Type B pancreatic cell (in vitro differentiated cells): ENCODE data around the gene TXNL4A. TPM values are rescaled to one million over a fixed set of nuclear protein-coding genes. Genes with fewer than 3 reads are reported as not detected.

Experiments
- DNase-seq: peaks from one replicate; pipeline ENCODE4 v3.0.0; 2021; ENCODE audit warnings: mixed read lengths; ENCODE audit not compliant: unreplicated experiment; ENCODE audit errors: extremely low spot score
- H3K27ac Mint-ChIP-seq: 2 replicates; pipeline ENCODE4 v1.8.0; 2021; ENCODE audit warnings: mild to moderate bottlenecking, mixed read lengths
- H3K27me3 Mint-ChIP-seq: 2 replicates; pipeline ENCODE4 v1.8.0; 2021; ENCODE audit warnings: mixed read lengths
- H3K36me3 Mint-ChIP-seq: 2 replicates; pipeline ENCODE4 v1.8.0; 2021; ENCODE audit warnings: mixed read lengths
- H3K4me1 Mint-ChIP-seq: one replicate; pipeline ENCODE4 v1.8.0; 2021; ENCODE audit warnings: mixed read lengths; ENCODE audit not compliant: unreplicated experiment
- H3K4me3 Mint-ChIP-seq: 2 replicates; pipeline ENCODE4 v1.8.0; 2021; ENCODE audit warnings: mild to moderate bottlenecking, mixed read lengths
- H3K9me3 Mint-ChIP-seq: 2 replicates; pipeline ENCODE4 v1.8.0; 2021; ENCODE audit warnings: mixed read lengths
- CTCF ChIP-seq: fragments of 200-600 bp; sonication (generic); conservative IDR thresholded peaks from 2 replicates; pipeline ENCODE4 v1.5.0; 2021; ENCODE audit warnings: antibody characterized with exemption, mild to moderate bottlenecking
- total RNA-seq: library from RNA; stranded (reverse); gene quantifications from 2 replicates; pipeline ENCODE4 v1.2.1, GENCODE V29; 2021; ENCODE audit warnings: low replicate concordance

TXNL4A gene
- total RNA-seq, 1 donor from 2014 or later: 103 TPM

GRCh38 chr18:79935098-79935480, 53.3 kb downstream of the TXNL4A start:
- peak; percentile 39 for DNase-seq
- no peak overlapping the region for H3K4me3 Mint-ChIP-seq
- H3K36me3 Mint-ChIP-seq: peaks cover 75% of the 10 kb centered on the region
- H3K27me3 Mint-ChIP-seq: no peaks in the 10 kb centered on the region
- no peak for TF ChIP-seq CTCF
- peaks cover 4% of the 10 kb centered on the region for H3K4me1 Mint-ChIP-seq
- H3K9me3 Mint-ChIP-seq: peaks cover 7% of the 10 kb centered on the region
- H3K27ac Mint-ChIP-seq: no peak overlapping the region

DNA sequence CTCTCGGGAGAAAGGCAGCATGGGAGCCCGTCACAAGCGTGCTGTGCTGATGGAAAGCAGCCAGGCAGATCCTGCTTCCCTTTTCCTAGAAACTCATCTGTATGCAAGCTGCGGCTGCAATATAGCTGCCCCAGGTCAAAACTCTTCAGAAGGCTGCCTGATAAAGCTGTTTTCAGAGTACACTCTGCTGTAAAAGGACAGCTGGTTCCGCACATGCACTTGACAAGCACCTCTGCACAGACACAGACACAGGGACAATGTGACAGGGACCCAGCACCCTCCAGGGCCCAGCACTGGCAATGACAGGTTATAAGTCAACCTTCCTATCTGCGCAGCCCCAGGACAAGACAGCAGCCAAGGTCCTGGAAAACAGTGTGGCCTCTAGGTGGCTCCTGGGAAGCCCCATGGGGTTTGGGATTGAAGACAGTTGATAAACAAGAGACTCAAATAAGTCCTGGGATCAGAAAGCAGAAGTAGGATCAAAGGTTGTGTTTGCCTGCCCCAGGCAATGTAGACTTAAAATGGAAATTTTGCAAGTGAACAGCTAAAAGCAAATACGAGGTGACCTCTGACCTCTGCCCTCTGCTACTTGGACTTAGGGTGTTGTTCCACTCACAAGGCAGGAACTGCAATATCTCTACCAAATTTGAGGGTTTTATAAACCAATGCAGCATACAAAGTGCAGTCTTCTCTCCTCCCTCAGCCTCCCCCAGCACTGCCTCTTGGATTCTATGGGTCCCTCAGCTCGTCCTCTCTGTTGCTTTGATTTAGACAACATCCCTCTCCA, 53.9 kb downstream of the TXNL4A start:
- H3K36me3 Mint-ChIP-seq: peaks cover 75% of the 10 kb centered on the region
- TF ChIP-seq CTCF: peak; percentile 30
- peak; percentile 45 for DNase-seq
- H3K27me3 Mint-ChIP-seq: no peaks in the 10 kb centered on the region
- H3K9me3 Mint-ChIP-seq: peaks cover 7% of the 10 kb centered on the region
- H3K4me1 Mint-ChIP-seq: peaks cover 4% of the 10 kb centered on the region
- peak overlapping the region; percentile 17 for H3K4me3 Mint-ChIP-seq
- peak overlapping the region; percentile 73 for H3K27ac Mint-ChIP-seq

- TF ChIP-seq CTCF: peak; percentile 47
Observed at GRCh38 chr18:79933765-79934164, 54.6 kb downstream of the TXNL4A start.

DNA sequence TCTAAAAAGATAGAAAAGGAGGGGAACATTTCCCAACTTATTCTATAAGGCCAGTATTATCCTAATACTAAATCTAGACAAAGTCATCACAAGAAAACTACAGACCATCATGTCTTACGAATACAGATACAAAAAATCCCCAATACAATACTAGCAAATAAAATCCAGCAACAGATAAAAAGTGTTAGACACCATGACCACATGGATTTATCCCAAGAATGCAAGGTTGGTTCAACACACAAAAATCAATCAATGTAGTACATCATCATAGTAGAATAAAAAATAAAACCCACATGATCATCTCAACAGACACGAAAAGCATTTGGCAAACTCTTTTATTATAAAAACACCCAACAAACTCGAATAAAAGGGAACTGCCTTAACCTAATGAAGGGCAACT, 55.5 kb downstream of the TXNL4A start:
- Mint-ChIP-seq H3K4me3 (no peak overlapping the region), H3K36me3 (peaks cover 80% of the 10 kb centered on the region), H3K27me3 (no peaks in the 10 kb centered on the region), H3K27ac (no peak overlapping the region), H3K9me3 (peaks cover 13% of the 10 kb centered on the region), H3K4me1 (peaks cover 4% of the 10 kb centered on the region)
- no peak for DNase-seq
- TF ChIP-seq CTCF: no peak

More at GRCh38 chr18:79933765-79934164, 54.6 kb downstream of the TXNL4A start:
- H3K4me3 Mint-ChIP-seq: peak overlapping the region; percentile 18
- DNase-seq: peak; percentile 63
- H3K27me3 Mint-ChIP-seq: no peaks in the 10 kb centered on the region
- H3K9me3 Mint-ChIP-seq: peaks cover 12% of the 10 kb centered on the region
- peaks cover 4% of the 10 kb centered on the region for H3K4me1 Mint-ChIP-seq
- H3K27ac Mint-ChIP-seq: peak overlapping the region; percentile 73
- H3K36me3 Mint-ChIP-seq: peaks cover 76% of the 10 kb centered on the region

- TF ChIP-seq CTCF: no peak
- peak; percentile 7 for DNase-seq
- Mint-ChIP-seq H3K36me3 (peaks cover 69% of the 10 kb centered on the region), H3K9me3 (peaks cover 13% of the 10 kb centered on the region), H3K27ac (no peak overlapping the region), H3K4me1 (peaks cover 4% of the 10 kb centered on the region), H3K4me3 (no peak overlapping the region), H3K27me3 (no peaks in the 10 kb centered on the region)
Observed at GRCh38 chr18:79931475-79931874, 56.9 kb downstream of the TXNL4A start.
